ENCODE data around the gene PACRG. TPM values are rescaled to one million over a fixed set of nuclear protein-coding genes. Genes with fewer than 3 reads are reported as not detected.
A peak's percentile ranks its signal among the peaks of the same experiment; 100 is the strongest.

The PACRG gene
- total and polyA plus RNA-seq, 3 experiments from 2014 or later, result not detected

DNA sequence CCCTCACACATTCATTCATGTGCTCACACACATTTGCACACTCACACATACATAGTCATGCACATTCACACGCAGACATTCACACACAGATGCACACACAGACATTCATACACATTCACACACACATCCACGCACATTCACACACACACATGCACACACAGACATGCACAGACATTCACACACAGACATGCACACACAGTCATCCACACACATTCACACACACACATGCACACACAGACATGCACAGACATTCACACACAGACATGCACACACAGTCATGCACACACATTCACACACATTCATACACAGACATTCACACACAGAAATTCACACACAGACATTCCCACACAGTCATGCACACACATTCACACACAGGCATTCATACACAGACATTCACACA is 147.3 kb downstream of the PACRG start:
- H3K4me1 ChIP-seq (ENCODE audit: insufficient read depth, low read length), result no peaks in the 10 kb centered on the region
- POLR2A ChIA-PET, result no interaction called here
- peaks cover 0 to 4% (median 0%) of the 10 kb centered on the region in 5 donors for H3K9me3 Mint-ChIP-seq
- CTCF ChIA-PET, result no interaction called here
- H3K27ac Mint-ChIP-seq, result no peak overlapping the region
- H3K27me3 ChIP-seq (ENCODE audit: insufficient read depth, low read length, poor library complexity, severe bottlenecking), result no peaks in the 10 kb centered on the region
- no peak overlapping the region for H3K4me3 Mint-ChIP-seq
- no peaks in the 10 kb centered on the region for H3K36me3 Mint-ChIP-seq
- H3K27me3 Mint-ChIP-seq, result no peaks in the 10 kb centered on the region
- no peaks in the 10 kb centered on the region for H3K9me3 ChIP-seq (ENCODE audit: low read length)
- no peaks in the 10 kb centered on the region for H3K36me3 ChIP-seq (ENCODE audit: insufficient read depth, low read length)
- no peak for DNase-seq
- H3K27ac ChIP-seq (ENCODE audit: low read depth, low read length), result no peak overlapping the region
- H3K4me1 Mint-ChIP-seq, result no peaks in the 10 kb centered on the region
- H3K4me3 ChIP-seq (ENCODE audit: low read length), result no peak overlapping the region

DNA sequence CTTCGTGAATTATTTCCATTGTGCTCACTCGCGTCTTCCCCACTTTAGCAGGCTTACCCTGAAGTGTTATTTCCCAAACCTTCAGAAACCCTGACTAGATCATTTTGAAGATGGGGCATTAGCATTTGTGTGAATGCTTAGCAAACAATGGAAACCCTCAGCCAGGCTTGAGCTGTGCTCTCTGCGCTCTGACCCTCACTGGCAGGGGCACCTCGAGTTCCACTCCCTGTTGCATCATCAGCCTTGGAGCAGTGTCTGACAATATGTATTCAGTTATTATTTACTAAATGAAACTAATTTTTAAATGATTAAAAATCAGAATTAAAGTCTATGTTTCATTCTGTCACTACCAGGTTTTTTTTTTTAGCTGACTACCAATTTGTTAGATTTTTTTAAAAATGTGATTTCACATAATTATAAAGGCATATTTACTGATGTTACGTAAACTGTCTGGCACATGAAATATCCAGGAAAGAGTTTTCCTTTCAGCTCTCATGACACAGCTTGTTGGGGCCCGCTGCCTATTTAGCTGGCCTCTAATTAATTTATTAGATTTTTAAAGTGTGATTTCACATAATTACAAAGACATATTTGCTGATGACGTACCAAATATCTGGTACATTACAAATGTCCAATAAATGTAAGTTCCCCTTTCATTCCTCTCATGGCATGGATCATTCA is 155.2 kb downstream of the PACRG start:
- DNase-seq, result no peak
- ChIA-PET POLR2A (no interaction called here), CTCF (no interaction called here)
- H3K27ac Mint-ChIP-seq, result no peak overlapping the region
- Histone ChIP-seq H3K4me1 (ENCODE audit: insufficient read depth, low read length) (no peaks in the 10 kb centered on the region), H3K4me3 (ENCODE audit: low read length) (no peak overlapping the region), H3K27me3 (ENCODE audit: insufficient read depth, low read length, poor library complexity, severe bottlenecking) (no peaks in the 10 kb centered on the region), H3K36me3 (ENCODE audit: insufficient read depth, low read length) (no peaks in the 10 kb centered on the region), H3K27ac (ENCODE audit: low read depth, low read length) (no peak overlapping the region), H3K9me3 (ENCODE audit: low read length) (no peaks in the 10 kb centered on the region)
- no peaks in the 10 kb centered on the region for H3K27me3 Mint-ChIP-seq
- H3K4me3 Mint-ChIP-seq, result no peak overlapping the region
- peaks cover 0 to 5% (median 2%) of the 10 kb centered on the region in 5 donors for H3K9me3 Mint-ChIP-seq
- H3K36me3 Mint-ChIP-seq, result no peaks in the 10 kb centered on the region
- no peaks in the 10 kb centered on the region for H3K4me1 Mint-ChIP-seq

DNA sequence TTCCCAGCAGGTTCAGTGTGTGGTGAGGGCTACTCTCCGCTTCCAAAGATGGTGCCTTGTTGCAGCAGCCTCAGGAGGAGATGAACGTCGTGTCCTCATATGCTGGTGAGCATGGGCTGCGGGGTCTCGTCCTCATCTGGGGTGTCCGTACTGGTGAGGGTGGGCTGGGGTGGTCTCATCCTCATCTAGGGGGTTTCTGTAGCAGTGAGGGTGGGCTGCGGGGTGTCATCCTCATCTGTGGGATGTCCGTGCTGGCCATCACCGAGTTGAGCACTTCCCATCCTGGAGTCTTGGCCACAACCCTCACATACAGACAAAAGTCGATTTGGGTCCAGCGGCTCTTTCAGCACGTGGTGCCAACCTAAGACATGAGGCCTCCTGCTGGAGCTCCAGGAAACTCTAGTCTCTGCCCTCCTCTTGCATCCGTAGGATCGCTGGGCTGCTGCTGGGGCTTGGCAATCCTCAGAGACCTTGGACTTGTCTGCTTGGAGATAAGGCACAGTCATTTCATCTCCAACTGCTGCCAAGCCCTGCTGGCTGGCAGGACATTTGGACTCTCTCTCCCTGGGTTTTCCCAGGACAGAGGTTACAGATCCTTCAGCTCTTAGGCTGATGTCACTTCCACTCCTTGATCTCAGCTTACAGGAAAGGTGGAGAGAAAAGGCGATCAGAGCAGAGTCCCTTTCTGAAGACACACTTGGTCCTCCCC is 160.4 kb downstream of the PACRG start:
- no peak overlapping the region for H3K27ac ChIP-seq (ENCODE audit: low read depth, low read length)
- DNase-seq, result no peak
- POLR2A ChIA-PET, result no interaction called here
- CTCF ChIA-PET, result no interaction called here
- no peak overlapping the region for H3K4me3 ChIP-seq (ENCODE audit: low read length)
- no peaks in the 10 kb centered on the region for H3K36me3 ChIP-seq (ENCODE audit: insufficient read depth, low read length)
- H3K9me3 ChIP-seq (ENCODE audit: low read length), result no peaks in the 10 kb centered on the region
- Mint-ChIP-seq H3K27ac (no peak overlapping the region), H3K4me1 (no peaks in the 10 kb centered on the region), H3K36me3 (no peaks in the 10 kb centered on the region), H3K4me3 (no peak overlapping the region), H3K9me3 (peaks cover 0 to 5% (median 2%) of the 10 kb centered on the region in 5 donors), H3K27me3 (no peaks in the 10 kb centered on the region)
- no peaks in the 10 kb centered on the region for H3K27me3 ChIP-seq (ENCODE audit: insufficient read depth, low read length, poor library complexity, severe bottlenecking)
- H3K4me1 ChIP-seq (ENCODE audit: insufficient read depth, low read length), result no peaks in the 10 kb centered on the region

DNA sequence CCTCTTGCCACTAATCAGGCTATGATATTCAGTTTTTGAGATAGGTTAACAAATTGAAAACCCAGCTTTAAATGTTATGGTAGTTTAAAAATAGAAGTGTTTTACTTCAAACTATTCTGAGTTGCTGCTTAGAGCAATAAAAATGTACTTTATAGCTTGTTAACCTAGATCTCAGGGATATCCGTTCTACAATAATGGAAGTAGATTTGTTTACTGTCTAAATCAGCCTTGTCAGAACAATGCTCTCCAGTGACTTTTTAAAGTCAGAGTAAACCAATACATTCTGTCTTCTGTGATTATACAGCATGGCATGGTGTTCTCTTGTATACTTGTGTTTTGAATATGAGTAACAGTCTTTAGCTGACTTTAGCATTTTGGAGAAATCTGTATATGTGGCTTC is 161.5 kb downstream of the PACRG start:
- Mint-ChIP-seq H3K9me3 (peaks cover 0 to 5% (median 0%) of the 10 kb centered on the region in 5 donors), H3K4me3 (no peak overlapping the region), H3K27me3 (no peaks in the 10 kb centered on the region), H3K36me3 (no peaks in the 10 kb centered on the region), H3K4me1 (no peaks in the 10 kb centered on the region), H3K27ac (no peak overlapping the region)
- ChIA-PET CTCF (no interaction called here), POLR2A (no interaction called here)
- Histone ChIP-seq H3K9me3 (ENCODE audit: low read length) (no peaks in the 10 kb centered on the region), H3K4me3 (ENCODE audit: low read length) (no peak overlapping the region), H3K27ac (ENCODE audit: low read depth, low read length) (no peak overlapping the region), H3K36me3 (ENCODE audit: insufficient read depth, low read length) (no peaks in the 10 kb centered on the region), H3K27me3 (ENCODE audit: insufficient read depth, low read length, poor library complexity, severe bottlenecking) (no peaks in the 10 kb centered on the region), H3K4me1 (ENCODE audit: insufficient read depth, low read length) (no peaks in the 10 kb centered on the region)
- no peak for DNase-seq

DNA sequence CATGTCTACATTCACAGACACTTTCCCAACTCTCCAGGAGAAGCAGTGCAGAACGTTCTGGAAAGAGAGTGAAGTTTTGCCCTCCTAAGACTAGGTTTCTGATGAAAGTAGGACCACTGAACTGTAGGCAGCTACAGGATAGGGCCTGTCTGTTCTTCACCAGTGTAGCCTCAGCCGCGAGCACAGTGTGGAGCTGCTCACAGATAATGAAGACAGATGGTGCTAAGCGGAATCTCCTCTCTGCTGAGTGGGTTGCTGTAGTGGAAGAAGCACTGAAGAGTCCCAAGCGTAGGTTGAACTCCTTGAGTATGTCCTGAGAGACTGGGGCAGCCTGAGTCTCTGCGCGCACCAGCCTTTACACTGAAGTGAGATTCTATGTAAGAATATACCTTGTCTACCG is 170.2 kb downstream of the PACRG start:
- ChIA-PET POLR2A (no interaction called here), CTCF (no interaction called here)
- H3K27me3 ChIP-seq (ENCODE audit: insufficient read depth, low read length, poor library complexity, severe bottlenecking), result no peaks in the 10 kb centered on the region
- H3K9me3 Mint-ChIP-seq, result peaks cover 0 to 11% (median 3%) of the 10 kb centered on the region in 5 donors
- no peaks in the 10 kb centered on the region for H3K36me3 Mint-ChIP-seq
- H3K36me3 ChIP-seq (ENCODE audit: insufficient read depth, low read length), result no peaks in the 10 kb centered on the region
- no peaks in the 10 kb centered on the region for H3K4me1 ChIP-seq (ENCODE audit: insufficient read depth, low read length)
- H3K9me3 ChIP-seq (ENCODE audit: low read length), result no peaks in the 10 kb centered on the region
- no peak overlapping the region for H3K4me3 ChIP-seq (ENCODE audit: low read length)
- no peak overlapping the region for H3K4me3 Mint-ChIP-seq
- no peaks in the 10 kb centered on the region for H3K4me1 Mint-ChIP-seq
- no peak for DNase-seq
- no peaks in the 10 kb centered on the region for H3K27me3 Mint-ChIP-seq
- H3K27ac Mint-ChIP-seq, result peak overlapping the region in 1 of 8 donors; percentile 95
- H3K27ac ChIP-seq (ENCODE audit: low read depth, low read length), result no peak overlapping the region

DNA sequence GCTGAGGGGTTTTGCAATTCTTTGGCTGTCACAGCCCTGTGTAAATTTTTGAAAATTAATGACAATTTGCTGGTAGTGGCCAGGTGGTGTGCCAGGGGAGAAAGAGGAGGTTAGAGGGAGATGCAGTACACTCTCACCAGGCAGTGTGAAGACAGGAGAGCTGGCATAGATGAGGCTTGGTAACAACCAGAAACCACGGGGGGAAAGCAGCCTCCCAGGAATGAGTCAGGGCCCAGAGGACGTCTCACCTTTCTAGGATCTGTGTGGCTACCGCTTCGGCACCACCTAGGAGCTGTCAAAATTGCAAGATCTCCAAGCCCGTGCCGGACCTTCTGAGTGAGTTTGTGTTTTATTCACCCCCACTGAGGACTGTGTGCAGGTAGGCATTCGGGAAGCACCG is 171.4 kb downstream of the PACRG start:
- no peak for DNase-seq
- Mint-ChIP-seq H3K27me3 (no peaks in the 10 kb centered on the region), H3K27ac (no peak overlapping the region), H3K4me3 (no peak overlapping the region), H3K4me1 (no peaks in the 10 kb centered on the region), H3K36me3 (no peaks in the 10 kb centered on the region), H3K9me3 (peaks cover 0 to 11% (median 3%) of the 10 kb centered on the region in 5 donors)
- CTCF ChIA-PET, result no interaction called here
- Histone ChIP-seq H3K4me1 (ENCODE audit: insufficient read depth, low read length) (no peaks in the 10 kb centered on the region), H3K36me3 (ENCODE audit: insufficient read depth, low read length) (no peaks in the 10 kb centered on the region), H3K27me3 (ENCODE audit: insufficient read depth, low read length, poor library complexity, severe bottlenecking) (no peaks in the 10 kb centered on the region), H3K4me3 (ENCODE audit: low read length) (no peak overlapping the region), H3K9me3 (ENCODE audit: low read length) (no peaks in the 10 kb centered on the region), H3K27ac (ENCODE audit: low read depth, low read length) (no peak overlapping the region)
- POLR2A ChIA-PET, result no interaction called here

DNA sequence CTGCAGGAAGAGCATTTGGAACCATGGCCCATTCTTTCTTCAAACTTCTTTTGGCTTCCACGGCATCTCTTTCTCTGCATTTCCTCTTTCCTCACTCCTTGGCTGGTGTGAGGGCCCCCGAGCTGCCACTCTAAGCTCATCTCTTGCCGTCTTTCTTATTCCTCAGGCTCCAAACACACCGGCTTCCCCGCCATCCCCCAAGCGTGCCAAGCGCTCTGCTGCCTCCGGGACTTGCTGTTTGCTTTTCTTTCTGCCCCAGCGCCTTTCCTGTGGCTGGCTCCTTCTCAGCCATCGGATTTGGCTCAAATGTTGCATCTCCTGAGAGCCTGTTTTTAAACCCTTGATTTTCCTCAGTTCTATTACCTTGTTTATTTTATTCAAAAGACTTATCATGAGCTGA is 172.7 kb downstream of the PACRG start:
- H3K4me1 ChIP-seq (ENCODE audit: insufficient read depth, low read length), result no peaks in the 10 kb centered on the region
- H3K9me3 Mint-ChIP-seq, result peaks cover 0 to 11% (median 6%) of the 10 kb centered on the region in 5 donors

DNA sequence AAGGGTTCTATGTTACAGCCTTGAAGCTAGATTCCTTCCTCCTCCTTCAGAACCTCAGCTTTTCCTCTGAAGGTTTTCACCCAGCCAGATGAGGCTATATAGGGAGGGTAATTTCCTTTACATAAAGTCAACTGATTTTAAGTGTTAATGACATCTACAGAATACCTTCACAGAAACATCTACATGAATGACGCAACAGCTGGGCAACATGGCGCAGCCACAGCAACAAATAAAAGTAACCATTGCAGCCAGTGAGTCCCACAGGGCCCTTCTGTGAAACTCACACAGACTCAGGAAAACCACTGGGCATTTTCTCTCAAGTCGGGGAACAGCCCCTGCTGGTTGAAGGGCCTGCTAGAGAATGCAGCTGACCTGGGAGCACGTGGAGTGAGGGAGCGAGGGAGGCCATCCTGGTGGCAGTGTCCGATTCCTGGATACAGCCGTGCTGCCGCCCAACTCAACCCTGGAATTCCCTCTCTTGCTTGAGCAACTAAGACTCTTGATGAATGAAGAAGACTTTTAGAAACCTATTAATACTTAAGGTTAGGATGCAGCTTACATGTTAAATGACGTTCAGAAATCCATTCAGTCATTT is 176.4 kb downstream of the PACRG start:
- no peaks in the 10 kb centered on the region for H3K4me1 ChIP-seq (ENCODE audit: insufficient read depth, low read length)
- no peak overlapping the region for H3K4me3 Mint-ChIP-seq
- no peaks in the 10 kb centered on the region for H3K9me3 ChIP-seq (ENCODE audit: low read length)
- H3K27ac Mint-ChIP-seq, result no peak overlapping the region
- no peaks in the 10 kb centered on the region for H3K36me3 Mint-ChIP-seq
- H3K9me3 Mint-ChIP-seq, result peaks cover 0 to 11% (median 2%) of the 10 kb centered on the region in 5 donors
- H3K27me3 ChIP-seq (ENCODE audit: insufficient read depth, low read length, poor library complexity, severe bottlenecking), result no peaks in the 10 kb centered on the region
- DNase-seq, result no peak
- ChIA-PET CTCF (no interaction called here), POLR2A (no interaction called here)
- no peaks in the 10 kb centered on the region for H3K36me3 ChIP-seq (ENCODE audit: insufficient read depth, low read length)
- no peaks in the 10 kb centered on the region for H3K27me3 Mint-ChIP-seq
- no peak overlapping the region for H3K4me3 ChIP-seq (ENCODE audit: low read length)
- no peak overlapping the region for H3K27ac ChIP-seq (ENCODE audit: low read depth, low read length)
- H3K4me1 Mint-ChIP-seq, result no peaks in the 10 kb centered on the region

More for the DNA sequence above, 172.7 kb downstream of the PACRG start:
- no peaks in the 10 kb centered on the region for H3K27me3 ChIP-seq (ENCODE audit: insufficient read depth, low read length, poor library complexity, severe bottlenecking)
- ChIA-PET CTCF (no interaction called here), POLR2A (no interaction called here)
- H3K27ac Mint-ChIP-seq, result no peak overlapping the region
- no peaks in the 10 kb centered on the region for H3K27me3 Mint-ChIP-seq
- no peak overlapping the region for H3K4me3 ChIP-seq (ENCODE audit: low read length)
- H3K27ac ChIP-seq (ENCODE audit: low read depth, low read length), result no peak overlapping the region
- no peaks in the 10 kb centered on the region for H3K4me1 Mint-ChIP-seq
- DNase-seq, result no peak
- H3K9me3 ChIP-seq (ENCODE audit: low read length), result no peaks in the 10 kb centered on the region
- H3K36me3 Mint-ChIP-seq, result no peaks in the 10 kb centered on the region
- H3K4me3 Mint-ChIP-seq, result no peak overlapping the region
- no peaks in the 10 kb centered on the region for H3K36me3 ChIP-seq (ENCODE audit: insufficient read depth, low read length)
